ENCODE results near the gene FGF18.
A peak's percentile ranks its signal among the peaks of the same experiment; 100 is the strongest.
"Not testable (repeated sequence)": the region's sequence is repeated elsewhere in the genome, so short reads cannot be mapped to it uniquely, and the experiment has no call there.

FGF18 gene

GRCh38 chr5:171370881-171371280, 48.6 kb upstream of the FGF18 start:
- POLR2A ChIA-PET: not testable (repeated sequence)
- CTCF ChIA-PET: interaction anchor here (0.6 to 1.0 kb wide), 4 partner anchors 13 to 375 kb away, joined by 3 to 4 read pairs (median 4); no protein-coding TSS in a partner anchor

GRCh38 chr5:171371326-171371725, 48.1 kb upstream of the FGF18 start:
- TF ChIP-seq ZBTB17 (tag by site-specific recombination; IDR thresholded peaks at IDR 0.05): no peak
- no peak for TF ChIP-seq ZNF239 (tag by site-specific recombination; IDR thresholded peaks at IDR 0.05)
- TF ChIP-seq ZNF704 (tag by site-specific recombination; IDR thresholded peaks at IDR 0.05): no peak
- TF ChIP-seq ZNF561 (tag by site-specific recombination; IDR thresholded peaks at IDR 0.05; ENCODE audit: borderline replicate concordance): no peak
- TF ChIP-seq ZNF544 (tag by site-specific recombination; IDR thresholded peaks at IDR 0.05): no peak
- no peak for TF ChIP-seq PRDM2 (tag by site-specific recombination; IDR thresholded peaks at IDR 0.05; ENCODE audit: borderline replicate concordance)
- TF ChIP-seq FEZF1 (tag by site-specific recombination; IDR thresholded peaks at IDR 0.05): no peak
- CTCF ChIA-PET: no interaction called here
- Histone ChIP-seq H3K27ac (ENCODE audit: extremely low read depth, low read depth, low read length) (no peak overlapping the region), H3K4me3 (ENCODE audit: low read depth, low read length) (no peak overlapping the region), H3K9me3 (ENCODE audit: control insufficient read depth, insufficient read depth, low read depth, low read length) (no peaks in the 10 kb centered on the region), H3K36me3 (ENCODE audit: control insufficient read depth in 2 of 2, insufficient read depth in 1 of 2, low read length in 2 of 2) (no peaks in the 10 kb centered on the region), H3K4me1 (ENCODE audit: control insufficient read depth, insufficient read depth, low read length) (no peaks in the 10 kb centered on the region)
- POLR2A ChIA-PET: no interaction called here

More at GRCh38 chr5:171370881-171371280, 48.6 kb upstream of the FGF18 start:
- not testable (repeated sequence) for H3K9me3 ChIP-seq (ENCODE audit: control insufficient read depth, insufficient read depth, low read depth, low read length); H3K4me1 ChIP-seq (ENCODE audit: control insufficient read depth, insufficient read depth, low read length); H3K4me3 ChIP-seq (ENCODE audit: low read depth, low read length); H3K36me3 ChIP-seq (ENCODE audit: control insufficient read depth in 2 of 2, insufficient read depth in 1 of 2, low read length in 2 of 2); H3K27ac ChIP-seq (ENCODE audit: extremely low read depth, low read depth, low read length)
- TF ChIP-seq ZNF121 (tag by site-specific recombination; IDR thresholded peaks at IDR 0.05): 0 out of 2 replicates have a peak, but pooled peaks have one; percentile 1
- TF ChIP-seq ZNF654 (tag by site-specific recombination; IDR thresholded peaks at IDR 0.05; ENCODE audit: low read depth): peak; percentile 44
- 0 out of 2 replicates have a peak, but pooled peaks have one; percentile 20 for TF ChIP-seq ZBTB17 (tag by site-specific recombination; IDR thresholded peaks at IDR 0.05)

- ChIA-PET POLR2A (no interaction called here), CTCF (interaction anchor here (0.6 kb wide), 1 partner anchor 1056 kb away, joined by 3 read pairs; no protein-coding TSS in a partner anchor)
- no peaks in the 10 kb centered on the region for H3K9me3 ChIP-seq (ENCODE audit: control insufficient read depth, insufficient read depth, low read depth, low read length)
- no peak overlapping the region for H3K4me3 ChIP-seq (ENCODE audit: low read depth, low read length)
- no peak overlapping the region for H3K27ac ChIP-seq (ENCODE audit: extremely low read depth, low read depth, low read length)
- TF ChIP-seq SETDB1 (IDR thresholded peaks at IDR 0.05; ENCODE audit: insufficient read length, low read length) (no peak), SCRT1 (tag by site-specific recombination; IDR thresholded peaks at IDR 0.05; ENCODE audit: borderline replicate concordance) (0 out of 2 replicates have a peak, but pooled peaks have one; percentile 26)
- H3K4me1 ChIP-seq (ENCODE audit: control insufficient read depth, insufficient read depth, low read length): no peaks in the 10 kb centered on the region
- no peaks in the 10 kb centered on the region for H3K36me3 ChIP-seq (ENCODE audit: control insufficient read depth in 2 of 2, insufficient read depth in 1 of 2, low read length in 2 of 2)
Measured at GRCh38 chr5:171379961-171380360, 39.5 kb upstream of the FGF18 start.

- H3K4me3 ChIP-seq (ENCODE audit: low read depth, low read length); CTCF ChIA-PET; H3K9me3 ChIP-seq (ENCODE audit: control insufficient read depth, insufficient read depth, low read depth, low read length); H3K27ac ChIP-seq (ENCODE audit: extremely low read depth, low read depth, low read length); H3K4me1 ChIP-seq (ENCODE audit: control insufficient read depth, insufficient read depth, low read length); POLR2A ChIA-PET: not testable (repeated sequence)
- TF ChIP-seq ZEB2 (tag by site-specific recombination; IDR thresholded peaks at IDR 0.05): 0 out of 2 replicates have a peak, but pooled peaks have one; percentile 20
- H3K36me3 ChIP-seq (ENCODE audit: control insufficient read depth in 2 of 2, insufficient read depth in 1 of 2, low read length in 2 of 2): peaks cover 0 to 10% of the 10 kb centered on the region in 2 experiments; a peak in 1 of 3 replicates
Measured at GRCh38 chr5:171384416-171384815, 35.0 kb upstream of the FGF18 start.
